GM12892 (cell line): ENCODE data around the gene LRRC27.

ENCODE experiments used
- POLR2A ChIP-seq: IDR thresholded peaks from 2 replicates; pipeline ENCODE4 v1.6.1; 2011; ENCODE audit warnings: low read depth, low read length, control low read depth
- TAF1 ChIP-seq: IDR thresholded peaks from 2 replicates; pipeline ENCODE4 v1.6.1; 2011; ENCODE audit warnings: low read depth, mild to moderate bottlenecking, control low read depth, low read length, borderline replicate concordance

DNA sequence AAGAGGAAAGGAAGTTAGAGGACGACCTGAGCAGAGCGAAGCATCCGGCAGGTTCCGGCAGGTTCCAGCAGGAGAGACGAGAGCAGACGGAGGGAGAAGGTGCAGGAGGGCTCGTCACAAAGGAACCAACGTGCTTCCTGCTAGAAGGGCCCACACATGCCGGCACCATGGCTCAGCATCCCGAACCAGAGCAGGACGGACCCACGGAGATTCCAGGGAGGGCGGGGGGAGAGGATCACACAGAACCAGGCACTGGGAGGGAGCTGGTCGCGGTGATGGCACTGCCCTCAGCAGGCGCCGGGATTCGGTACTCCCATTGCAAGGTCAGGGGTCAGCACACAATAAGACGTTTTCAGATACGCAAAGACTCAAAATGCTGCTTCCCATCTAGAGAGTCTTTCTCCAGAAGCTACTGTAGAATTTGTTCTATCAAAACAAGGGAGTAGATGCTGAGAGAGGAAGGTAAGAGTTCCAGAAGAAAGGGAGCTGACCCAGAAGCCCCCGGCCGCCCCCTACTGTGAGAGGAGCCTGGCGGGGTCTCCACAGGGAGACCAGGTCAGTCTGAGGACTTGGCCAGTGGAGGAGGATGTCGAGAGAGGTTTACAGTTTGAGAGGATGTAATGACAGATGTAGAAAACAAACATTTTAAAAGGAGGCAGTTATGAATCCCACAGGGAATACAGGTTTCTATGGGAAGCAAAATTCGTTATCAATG lies 41.4 kb downstream of the LRRC27 start:
- TF ChIP-seq POLR2A, result no peak
- no peak for TF ChIP-seq TAF1
